HG02870 (cell line): Measurements from ENCODE around the gene AGAP4.
"Not testable (repeated sequence)": the region's sequence is repeated elsewhere in the genome, so short reads cannot be mapped to it uniquely, and the experiment has no call there.

Experiments used
- ATAC-seq: cut with Tn5 transposase; IDR thresholded peaks from one replicate; pipeline ENCODE4 v1.9.1; 2021; ENCODE audit warnings: mild to moderate bottlenecking, moderate library complexity; ENCODE audit not compliant: unreplicated experiment

Gene AGAP4

DNA sequence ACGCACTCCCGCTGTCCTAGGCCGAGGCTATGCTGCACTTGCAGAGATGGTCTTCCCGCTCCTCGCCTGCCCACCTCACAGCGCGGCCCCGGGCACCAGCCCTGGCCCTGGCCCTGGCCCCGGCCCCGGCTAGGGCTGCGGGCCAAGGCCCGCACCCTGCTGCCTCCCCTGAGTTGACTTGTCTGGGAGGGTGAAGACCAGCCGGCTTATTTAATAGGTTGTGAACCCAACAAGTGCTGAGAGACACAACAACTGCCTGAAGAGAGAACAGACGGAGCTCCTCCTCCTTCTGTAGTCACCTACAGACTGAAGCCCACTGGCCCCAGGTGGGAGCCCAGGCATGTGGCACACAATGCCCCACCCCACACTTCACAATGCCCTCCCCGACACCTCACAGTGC lies at the start of gene AGAP4:
Gene AGAP4 (minus strand): TSS at position 101 of the 400 bp plus-strand sequence. CDS start 153 bp downstream, outside the sequence.
- not testable (repeated sequence) for ATAC-seq

DNA sequence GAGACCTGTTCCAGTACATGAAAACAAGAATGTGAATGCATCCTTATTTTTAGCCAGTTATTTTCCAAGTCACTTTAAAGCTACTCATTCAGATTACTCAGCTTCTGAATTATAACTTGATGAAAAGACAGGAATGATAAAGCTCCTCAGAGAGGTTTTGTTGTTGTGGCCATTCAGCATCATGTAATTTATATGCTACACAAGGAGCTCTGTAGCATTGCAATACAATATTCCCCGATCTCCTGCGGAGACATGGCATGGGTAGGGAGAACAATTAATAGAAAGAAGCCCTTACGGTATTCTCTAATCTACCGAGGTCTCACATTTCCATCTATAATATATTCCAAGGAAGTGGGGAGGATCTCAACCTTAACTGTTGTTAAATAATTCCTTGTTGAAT lies 43.4 kb upstream of the AGAP4 start:
- ATAC-seq, result not testable (repeated sequence)

DNA sequence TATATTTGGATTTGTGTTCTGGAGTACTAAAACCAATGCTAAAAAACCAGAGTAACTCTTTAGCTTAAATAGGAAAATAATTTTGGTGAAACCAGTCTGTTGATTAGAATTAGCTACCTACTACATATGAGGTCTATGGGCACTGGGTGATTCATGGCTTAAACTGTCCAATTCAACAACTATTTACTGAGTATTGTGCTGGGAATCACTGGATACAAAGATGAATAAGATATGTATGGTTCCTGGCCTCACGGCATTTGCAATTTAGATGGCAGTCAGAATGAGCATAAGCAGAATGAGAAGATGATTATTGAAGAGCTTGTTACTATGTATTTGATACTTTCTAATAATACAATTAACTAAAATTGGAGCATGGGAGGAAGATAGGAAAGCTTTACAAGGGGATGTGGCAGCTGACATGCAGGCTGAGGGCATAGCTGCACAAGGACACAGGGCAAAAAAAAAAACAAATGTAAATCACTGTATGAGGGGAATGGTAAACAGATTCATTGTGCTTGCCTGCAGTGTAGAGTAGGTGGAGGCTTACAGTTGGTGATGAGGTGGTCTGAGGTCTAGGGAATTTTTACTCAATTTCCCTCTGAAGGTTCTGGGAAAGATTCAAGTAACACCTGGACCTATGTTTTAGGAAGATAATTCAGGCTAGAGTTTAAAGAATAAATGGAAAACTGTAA lies 42.4 kb upstream of the AGAP4 start:
- not testable (repeated sequence) for ATAC-seq

DNA sequence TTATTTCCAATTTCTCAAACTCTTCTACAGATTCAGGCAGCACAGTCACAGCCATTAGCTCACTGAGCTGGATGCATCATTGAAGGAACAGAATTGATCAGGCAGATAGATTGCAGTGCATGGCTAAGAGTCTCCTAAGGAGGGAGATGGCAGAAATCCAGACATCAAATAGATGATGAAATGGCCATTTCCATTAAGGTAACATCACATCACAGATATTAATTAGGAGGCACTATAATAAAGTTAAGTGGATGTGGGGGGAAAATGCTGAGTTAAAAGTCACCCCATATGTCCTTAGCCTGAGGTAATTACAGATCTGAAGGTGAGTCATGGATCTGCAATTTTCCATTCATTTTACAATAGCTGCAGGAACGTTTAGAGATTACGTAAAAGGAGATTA lies 35.6 kb upstream of the AGAP4 start:
- ATAC-seq, result not testable (repeated sequence)

DNA sequence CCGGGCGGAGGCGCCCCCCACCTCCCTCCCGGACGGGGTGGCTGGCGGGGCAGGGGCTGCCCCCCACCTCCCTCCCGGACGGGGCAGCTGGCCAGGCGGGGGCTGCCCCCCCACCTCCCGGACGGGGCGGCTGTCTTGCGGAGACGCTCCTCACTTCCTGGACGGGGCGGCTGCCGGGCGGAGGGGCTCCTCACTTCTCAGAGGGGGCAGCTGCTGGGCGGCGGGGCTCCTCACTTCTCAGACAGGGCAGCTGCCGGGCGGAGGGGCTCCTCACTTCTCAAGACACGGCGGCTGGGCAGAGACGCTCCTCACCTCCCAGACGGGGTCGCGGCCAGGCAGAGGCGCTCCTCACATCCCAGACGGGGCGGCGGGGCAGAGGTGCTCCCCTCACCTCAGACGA lies 18.1 kb upstream of the AGAP4 start:
- ATAC-seq, result not testable (repeated sequence)

DNA sequence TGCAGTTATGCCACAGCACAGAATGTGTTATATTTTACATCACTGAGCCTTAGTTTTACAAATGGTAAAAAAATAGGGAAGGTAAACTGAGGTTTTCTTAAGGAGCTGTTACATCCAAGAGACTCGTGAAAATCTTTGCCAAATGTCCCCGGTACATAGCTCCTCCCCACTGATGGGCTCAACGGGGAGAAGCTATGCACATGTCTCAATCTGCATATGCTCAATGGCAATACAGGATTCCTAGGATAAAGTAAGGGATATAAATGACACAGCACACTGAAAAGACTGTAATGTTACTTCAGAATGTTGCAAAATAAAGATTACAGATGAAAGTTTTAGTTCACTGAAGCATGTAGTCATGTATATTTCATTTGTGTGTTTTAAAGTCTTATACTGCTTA lies 17.0 kb upstream of the AGAP4 start:
- ATAC-seq, result not testable (repeated sequence)

DNA sequence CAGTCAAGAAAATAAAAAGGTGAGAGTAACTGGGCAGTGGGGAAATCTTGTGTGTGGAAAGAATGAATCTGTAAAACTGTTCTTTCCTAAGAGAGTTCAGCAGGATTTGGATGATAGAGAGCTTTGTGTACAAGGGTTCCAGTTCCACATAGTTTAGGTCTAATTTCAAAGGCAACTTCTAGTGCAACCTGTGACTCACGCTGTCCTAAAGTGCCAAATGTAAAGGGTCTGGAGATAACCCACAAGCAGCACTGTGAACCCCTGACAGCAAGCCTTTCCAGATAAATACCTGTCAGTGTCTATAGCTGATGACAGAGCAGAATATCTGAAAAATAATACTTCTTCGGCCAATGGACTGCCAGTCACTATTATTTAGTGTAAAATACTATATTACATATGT lies 16.3 kb upstream of the AGAP4 start:
- ATAC-seq, result not testable (repeated sequence)

DNA sequence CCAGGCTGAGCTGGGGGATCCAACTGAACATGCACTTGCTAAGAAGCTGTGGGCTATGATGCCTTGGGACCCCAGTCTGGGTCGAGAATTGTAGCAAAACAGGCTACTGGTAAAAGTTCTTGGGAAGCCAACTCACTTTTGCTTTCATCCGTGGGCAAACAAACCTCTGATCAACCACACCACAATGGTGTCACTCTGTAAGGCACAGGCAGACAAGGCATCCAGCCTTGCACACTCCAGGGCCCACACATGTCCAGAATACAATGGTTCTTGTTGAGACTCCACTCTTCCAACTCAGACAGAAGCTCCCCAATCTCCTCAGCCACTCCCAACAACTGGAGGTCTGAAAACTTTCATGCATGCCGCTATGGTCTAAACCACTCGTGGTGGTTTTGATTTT lies 10.6 kb upstream of the AGAP4 start:
- not testable (repeated sequence) for ATAC-seq

DNA sequence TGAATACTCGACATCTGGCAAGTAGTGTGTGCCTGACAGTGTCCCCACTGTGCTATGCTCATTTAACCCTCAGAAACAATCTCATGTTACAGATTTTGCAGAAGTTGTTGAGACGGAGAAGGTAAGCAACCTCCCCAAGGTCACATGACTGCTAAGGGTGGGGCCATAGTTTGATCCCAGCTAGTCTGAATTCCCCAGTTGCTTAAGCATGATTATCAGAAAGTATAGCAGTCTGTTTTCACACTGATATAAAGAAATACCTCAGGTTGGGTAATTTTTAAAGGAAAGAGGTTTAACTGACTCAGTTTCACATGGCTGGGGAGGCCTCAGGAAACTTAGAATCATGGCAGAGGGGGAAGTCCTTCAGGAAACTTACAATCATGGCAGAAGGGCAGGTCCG lies 1.2 kb upstream of the AGAP4 start:
- not testable (repeated sequence) for ATAC-seq

DNA sequence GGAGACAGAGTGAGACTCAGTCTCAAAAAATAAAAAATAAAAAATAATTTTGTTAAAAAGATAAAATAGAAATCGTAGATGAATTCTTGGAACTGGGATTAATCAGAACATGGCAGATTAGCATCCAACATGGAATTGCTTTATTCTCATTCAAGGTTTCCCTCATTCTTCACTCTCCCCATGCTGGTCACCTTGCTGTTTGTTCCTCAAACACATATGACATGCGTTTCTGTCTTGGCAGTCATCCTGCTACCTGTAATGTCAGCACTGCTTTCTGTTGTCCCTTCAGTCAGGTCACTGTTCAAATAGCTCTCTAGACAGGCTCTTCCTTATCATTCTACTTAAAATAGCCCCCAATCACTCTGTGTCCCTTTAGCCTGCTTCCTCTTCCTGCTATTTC lies 24.4 kb downstream of the AGAP4 start:
- not testable (repeated sequence) for ATAC-seq

DNA sequence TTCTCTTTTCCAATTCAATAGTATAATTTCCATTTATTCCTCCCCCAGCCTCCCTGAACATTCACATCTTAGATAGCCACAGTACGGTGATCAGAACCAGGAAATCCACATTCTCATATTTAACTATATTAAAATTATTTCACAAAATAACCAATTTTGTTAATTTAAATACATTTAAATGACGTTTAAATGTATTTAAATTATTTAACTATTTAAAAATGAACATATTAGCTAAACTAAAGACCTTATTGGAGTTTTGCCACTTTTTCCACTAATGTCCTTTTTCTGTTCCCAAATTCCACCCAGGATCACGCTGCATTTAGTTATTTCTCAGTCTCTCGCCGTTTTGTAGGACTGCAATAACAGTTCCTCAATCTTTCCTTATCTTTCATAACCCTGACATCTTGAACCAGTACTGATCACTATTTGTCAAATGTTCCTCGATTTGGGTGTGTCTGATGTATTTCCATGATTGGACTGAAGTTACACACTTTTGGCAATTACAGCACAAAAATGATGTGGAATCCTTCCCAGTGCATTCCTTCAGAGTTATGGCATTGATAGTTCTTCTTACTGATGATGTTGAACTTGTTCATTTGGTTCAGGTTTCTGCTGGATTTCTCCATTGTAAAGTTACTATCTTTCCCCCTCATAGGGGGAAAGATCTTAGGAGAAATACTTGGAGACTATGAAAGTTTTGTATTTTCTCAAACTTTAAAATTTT lies 27.0 kb downstream of the AGAP4 start:
- not testable (repeated sequence) for ATAC-seq

DNA sequence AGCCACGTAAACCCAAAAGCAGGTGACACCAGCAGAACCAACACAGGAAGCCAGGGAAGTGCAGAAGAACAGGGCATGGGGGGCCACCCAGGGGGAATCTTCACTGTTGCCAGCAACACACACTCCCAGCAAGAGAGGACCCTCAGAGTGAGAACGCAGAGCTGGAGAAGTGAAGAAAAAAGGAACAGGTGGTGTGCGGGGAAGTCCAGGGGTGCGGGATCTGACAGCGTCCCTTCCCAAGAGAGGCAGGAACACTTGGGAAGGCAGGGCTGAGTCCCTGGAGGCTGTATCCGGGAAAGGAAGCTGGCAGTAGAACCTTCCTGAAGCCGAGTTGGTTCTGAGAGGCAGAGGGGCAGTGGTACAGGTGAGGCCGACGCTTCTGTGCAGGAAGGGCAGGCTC lies 27.7 kb downstream of the AGAP4 start:
- no peak for ATAC-seq

DNA sequence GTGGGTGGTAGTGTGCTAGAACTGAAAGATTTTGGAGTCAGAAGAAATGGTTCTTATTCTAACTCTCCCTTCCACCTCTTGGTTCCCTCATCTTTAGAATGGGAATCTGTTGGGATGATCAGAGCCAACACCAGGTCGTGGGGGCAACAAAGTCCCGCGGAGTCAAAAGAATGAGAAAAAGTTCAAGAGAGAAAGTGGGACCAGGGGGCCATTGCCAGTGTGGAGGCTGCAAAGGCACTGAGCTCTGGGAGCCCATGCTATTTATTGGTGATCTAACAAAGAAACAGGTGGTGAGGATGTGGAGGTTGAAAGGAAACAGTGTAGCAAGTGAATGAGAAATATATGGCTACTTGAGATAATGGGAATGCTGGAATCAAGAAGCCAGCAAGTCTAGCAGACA lies 29.4 kb downstream of the AGAP4 start:
- no peak for ATAC-seq

DNA sequence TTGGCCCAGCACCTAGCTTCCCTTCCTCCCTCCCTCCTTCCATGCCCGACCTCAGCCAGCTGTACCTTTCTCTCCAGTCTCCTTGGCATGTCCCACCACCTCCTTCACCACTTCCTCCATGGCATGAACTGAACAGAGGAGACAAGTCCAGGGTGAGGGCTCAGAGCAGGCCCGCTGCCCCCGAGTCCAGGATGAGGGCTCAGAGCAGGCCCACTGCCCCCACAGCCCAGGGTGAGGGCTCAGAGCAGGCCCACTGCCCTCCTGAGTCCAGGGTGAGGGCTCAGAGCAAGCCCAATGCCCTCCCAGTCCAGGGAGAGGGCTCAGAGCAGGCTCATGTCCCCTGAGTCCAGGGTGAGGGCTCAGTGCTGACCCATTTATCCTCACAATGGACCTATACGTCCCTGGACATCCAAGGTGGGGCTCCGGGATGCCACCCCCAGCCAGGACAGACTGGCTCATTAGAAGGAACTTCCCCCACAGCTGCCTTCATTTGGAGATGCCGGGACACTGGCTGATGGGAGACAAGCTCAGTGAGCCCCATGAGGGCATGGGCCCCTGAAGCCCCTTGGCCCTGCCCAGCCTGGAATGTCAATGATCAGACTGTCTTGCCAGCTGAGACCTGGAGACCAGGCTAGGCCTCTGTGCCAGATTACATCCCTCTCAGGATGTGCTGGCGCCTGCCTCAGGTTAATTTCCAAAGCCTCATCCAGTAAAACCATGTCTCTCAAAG lies 30.0 kb downstream of the AGAP4 start:
- ATAC-seq, result no peak

DNA sequence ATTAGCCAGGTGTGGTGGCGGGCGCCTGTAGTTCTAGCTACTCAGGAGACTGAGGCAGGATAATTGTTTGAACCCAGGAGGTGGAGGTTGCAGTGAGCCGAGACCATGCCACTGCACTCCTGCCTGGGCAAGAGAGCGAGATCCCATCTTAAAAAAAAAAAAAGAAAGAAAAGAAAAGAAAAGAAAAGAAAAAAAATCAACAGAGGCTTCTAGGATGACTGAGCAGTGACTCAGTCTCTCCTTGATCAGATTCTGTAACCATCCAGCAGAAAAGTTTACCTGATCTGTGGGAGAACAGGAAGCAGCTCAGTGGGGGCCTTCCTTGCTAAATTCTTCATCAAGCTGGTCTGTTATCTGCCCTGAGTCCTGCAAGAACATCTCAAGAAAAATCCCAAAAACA lies 33.2 kb downstream of the AGAP4 start:
- not testable (repeated sequence) for ATAC-seq

DNA sequence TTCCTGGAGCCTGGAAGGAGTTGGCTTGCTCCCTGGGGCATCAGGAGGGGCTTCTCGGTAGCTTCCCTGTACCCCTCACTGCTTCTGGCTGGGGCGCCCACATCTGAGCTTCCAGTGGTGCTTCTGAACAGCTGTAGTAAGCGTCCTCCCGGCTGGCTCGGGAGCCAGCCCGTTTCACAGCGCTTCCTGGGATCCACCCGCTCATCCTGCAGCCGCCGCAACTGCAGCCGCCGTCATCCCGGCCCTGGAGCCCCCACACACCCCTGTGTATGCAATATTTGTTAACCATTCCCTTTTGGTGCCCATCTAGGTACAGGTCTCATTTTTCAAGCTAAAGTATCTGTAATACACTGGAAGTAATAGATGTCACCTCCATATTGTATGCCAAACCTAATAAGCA lies 34.3 kb downstream of the AGAP4 start:
- not testable (repeated sequence) for ATAC-seq

DNA sequence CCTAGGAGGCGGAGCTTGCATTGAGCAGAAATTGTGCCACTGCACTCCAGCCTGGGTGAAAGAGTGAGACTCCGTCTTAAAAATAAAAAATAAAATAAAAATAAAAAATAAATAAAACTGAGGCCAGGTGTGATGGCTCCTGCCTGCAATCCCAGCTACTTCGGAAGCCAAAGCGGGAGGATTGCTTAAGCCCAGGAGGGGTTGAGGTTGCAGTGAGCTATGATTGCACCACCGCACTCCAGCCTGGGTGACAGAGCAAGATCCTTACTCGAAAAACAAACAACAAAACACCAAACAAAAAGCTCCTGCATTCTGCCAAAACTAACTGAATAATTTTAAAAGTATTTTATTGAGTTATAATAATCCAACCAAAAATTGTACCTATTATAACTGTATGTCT lies 36.2 kb downstream of the AGAP4 start:
- no peak for ATAC-seq

DNA sequence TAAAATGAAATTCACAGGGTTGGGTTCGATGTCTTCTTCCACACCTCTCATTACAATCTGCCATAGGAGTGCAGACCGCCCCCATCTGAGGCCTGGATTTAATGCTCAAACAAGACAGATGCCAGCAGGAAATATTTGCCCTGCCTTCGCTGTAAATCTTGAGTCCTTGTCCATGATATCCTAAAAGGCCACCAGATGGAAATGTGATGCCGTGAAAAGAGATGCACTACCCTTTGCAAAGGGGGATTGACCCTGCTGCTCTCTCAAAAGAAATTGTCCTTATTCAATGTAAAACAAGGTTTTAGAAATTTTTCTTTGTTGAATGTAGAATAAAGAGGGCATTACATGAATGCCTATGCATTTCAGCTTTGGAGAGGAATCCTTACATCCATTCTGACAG lies 37.5 kb downstream of the AGAP4 start:
- ATAC-seq, result no peak

DNA sequence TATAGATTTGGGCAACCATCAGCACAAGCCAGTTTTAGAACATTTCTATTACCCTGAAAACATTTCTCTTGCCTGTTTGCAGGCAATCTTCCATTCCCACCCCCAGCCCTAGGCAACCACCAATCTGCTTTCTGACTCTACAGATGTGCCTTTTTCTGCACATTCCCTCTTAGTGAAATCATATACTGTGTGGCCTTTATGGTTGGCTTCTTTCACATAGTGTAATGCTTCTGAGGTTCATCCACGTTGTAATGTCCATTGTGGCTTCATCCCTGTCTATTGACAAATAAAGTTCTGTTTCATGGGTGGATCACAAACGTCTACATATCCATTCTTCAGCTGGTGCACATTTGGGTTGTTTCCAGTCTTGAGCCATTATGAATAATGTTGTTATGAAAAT lies 42.3 kb downstream of the AGAP4 start:
- not testable (repeated sequence) for ATAC-seq

DNA sequence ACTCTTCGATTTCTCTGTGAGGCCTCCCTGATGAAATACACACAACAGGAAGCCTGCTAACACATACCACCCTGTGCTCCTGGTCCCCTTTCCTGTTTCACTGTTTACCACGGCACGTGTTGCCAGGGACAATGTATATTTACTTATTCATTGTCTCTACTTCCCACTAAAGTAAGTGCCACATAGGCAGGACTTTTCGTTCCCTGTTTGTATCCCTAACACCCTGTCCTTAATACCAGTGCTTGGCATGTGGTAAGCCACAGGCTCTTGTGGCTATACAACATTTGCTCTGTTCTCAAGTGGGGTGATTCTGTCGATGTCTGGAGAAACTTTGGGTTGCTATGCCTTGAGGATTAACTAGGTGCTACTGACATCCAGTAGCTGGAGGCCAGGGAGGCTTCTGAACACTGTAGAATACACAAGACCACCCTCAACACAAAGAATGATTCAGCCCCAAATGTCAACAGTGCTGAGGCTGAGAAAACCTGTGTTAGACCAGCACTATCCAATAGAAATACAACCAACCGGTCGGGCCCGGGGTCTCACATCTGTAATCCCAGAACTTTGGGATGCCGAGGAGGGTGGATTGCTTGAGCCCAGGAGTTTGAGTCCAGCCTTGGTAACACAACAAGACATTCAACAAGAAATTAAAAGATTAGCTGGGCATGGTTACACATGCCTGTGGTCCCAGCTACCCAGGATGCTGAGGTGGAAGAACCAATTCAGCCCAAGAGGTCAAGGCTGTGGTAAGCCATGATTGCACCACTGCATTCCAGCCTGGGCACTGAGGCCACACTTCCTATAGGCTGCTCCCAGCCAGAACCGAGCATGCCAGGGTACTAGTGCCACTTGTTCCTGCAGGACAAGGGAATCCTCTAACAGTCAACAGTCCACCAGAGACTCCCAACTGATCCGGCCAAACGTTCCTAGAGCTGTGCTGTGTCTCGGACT lies 44.0 kb downstream of the AGAP4 start:
- not testable (repeated sequence) for ATAC-seq

DNA sequence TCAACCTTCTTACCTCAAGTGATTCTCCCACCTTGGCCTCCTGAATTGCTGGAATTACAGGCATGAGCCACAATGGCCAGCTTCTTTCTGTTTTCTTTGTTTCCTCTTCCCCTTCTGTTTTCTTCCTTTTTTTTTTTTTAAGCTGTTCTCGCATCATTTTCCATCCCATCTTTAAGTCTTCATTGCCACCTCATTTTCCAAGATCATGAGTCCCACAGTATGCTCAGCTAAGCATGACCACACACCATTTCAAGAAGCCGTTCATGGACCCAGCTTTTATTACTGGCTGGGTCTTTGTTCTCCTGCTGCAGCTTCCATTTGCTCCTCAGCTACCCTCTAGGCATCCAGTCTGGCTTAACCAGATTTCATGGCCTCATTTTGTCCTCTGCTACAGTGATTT lies 52.5 kb downstream of the AGAP4 start:
- not testable (repeated sequence) for ATAC-seq
